SK-N-MC (cell line): ENCODE measurements around the gene RAP1GAP2.
"Not testable (repeated sequence)": the region's sequence is repeated elsewhere in the genome, so short reads cannot be mapped to it uniquely, and the experiment has no call there.

Source experiments
- DNase-seq: peaks from one replicate; pipeline ENCODE4 v3.0.0-alpha.2; 2011; ENCODE audit warnings: low read depth, low spot score
- H3K27ac ChIP-seq: fragments of 200-600 bp; sonication (generic); 2 replicates; pipeline ENCODE4 v1.5.1; 2016; ENCODE audit warnings: mixed run types
- H3K36me3 ChIP-seq: fragments of 200-600 bp; sonication (generic); 2 replicates; pipeline ENCODE4 v1.6.1; 2017; ENCODE audit warnings: antibody characterized with exemption, low read length, mixed read lengths; ENCODE audit not compliant: insufficient read depth
- H3K4me3 ChIP-seq: fragments of 200-600 bp; sonication (generic); 2 replicates; pipeline ENCODE4 v1.5.1; 2016
- H3K9ac ChIP-seq: fragments of 200-600 bp; sonication (generic); 2 replicates; pipeline ENCODE4 v1.8.0; 2017; ENCODE audit warnings: mixed run types, mixed read lengths; ENCODE audit not compliant: insufficient read length
- H3K9me3 ChIP-seq: fragments of 200-600 bp; sonication (generic); 2 replicates; pipeline ENCODE4 v1.6.1; 2017; ENCODE audit warnings: low read depth, mild to moderate bottlenecking, antibody characterized with exemption, low read length, moderate library complexity, mixed read lengths
- EZH2 ChIP-seq: fragments of 200-600 bp; sonication (generic); IDR thresholded peaks from one replicate; pipeline ENCODE4 v1.6.1; 2017; ENCODE audit warnings: antibody characterized with exemption
- FOXP2 ChIP-seq: optimal IDR thresholded peaks from 2 replicates; pipeline ENCODE3; 2011; ENCODE audit warnings: mild to moderate bottlenecking, moderate library complexity; ENCODE audit not compliant: insufficient read depth; ENCODE audit errors: extremely low read length, control extremely low read depth
- POLR2AphosphoS5 ChIP-seq: IDR thresholded peaks from 2 replicates; pipeline ENCODE4 v1.6.1; 2012; ENCODE audit warnings: mild to moderate bottlenecking, low read depth, low read length, borderline replicate concordance

RAP1GAP2 gene

DNA sequence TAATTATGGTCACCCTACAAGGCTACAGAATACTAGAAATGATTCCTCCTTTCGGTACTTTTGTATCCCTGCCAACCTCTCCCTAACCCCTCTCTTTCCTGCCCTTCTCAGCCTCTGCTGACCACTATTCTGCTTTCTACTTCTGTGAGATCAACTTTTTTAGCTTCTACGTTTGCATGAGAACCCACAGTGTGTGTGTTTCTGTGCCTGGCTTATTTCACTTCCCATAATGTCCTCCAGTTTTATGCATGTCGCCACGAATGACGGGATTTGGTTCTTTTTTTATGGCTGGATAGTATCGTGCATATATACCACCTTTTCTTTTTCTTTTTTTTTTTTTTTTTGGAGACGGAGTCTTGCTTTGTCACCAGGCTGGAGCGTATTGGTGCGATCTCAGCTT lies 92.1 kb downstream of the RAP1GAP2 start:
- H3K4me3 ChIP-seq: no peak overlapping the region
- no peak overlapping the region for H3K9ac ChIP-seq
- no peak for DNase-seq
- TF ChIP-seq EZH2: no peak
- no peak for TF ChIP-seq POLR2AphosphoS5
- no peaks in the 10 kb centered on the region for H3K36me3 ChIP-seq
- no peaks in the 10 kb centered on the region for H3K9me3 ChIP-seq
- no peak overlapping the region for H3K27ac ChIP-seq

DNA sequence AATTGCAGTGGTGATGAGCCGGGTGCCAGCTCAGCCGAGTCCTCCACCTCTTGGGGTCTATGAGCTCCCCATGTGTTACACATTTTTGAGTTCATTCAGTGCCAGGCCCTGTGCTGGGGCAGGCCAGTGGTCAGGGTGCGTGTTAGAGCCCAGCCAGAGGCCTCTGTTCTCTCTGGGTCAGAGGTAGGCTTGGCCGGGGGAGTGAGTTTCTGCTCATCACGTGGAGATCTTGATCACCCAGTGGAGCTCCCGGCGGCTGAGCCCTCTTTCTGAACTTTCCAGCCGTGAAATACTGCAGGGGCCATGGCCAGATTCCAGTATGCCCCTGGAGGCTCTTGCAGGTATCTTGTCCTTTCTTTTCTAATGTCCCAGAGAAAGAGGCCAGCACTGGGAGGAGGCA lies 93.0 kb downstream of the RAP1GAP2 start:
- Histone ChIP-seq H3K27ac (no peak overlapping the region), H3K9ac (no peak overlapping the region), H3K9me3 (no peaks in the 10 kb centered on the region), H3K36me3 (no peaks in the 10 kb centered on the region), H3K4me3 (no peak overlapping the region)
- no peak for DNase-seq
- TF ChIP-seq FOXP2 (no peak), POLR2AphosphoS5 (no peak), EZH2 (no peak)

GRCh38 chr17:2890778-2891177 lies 94.5 kb downstream of the RAP1GAP2 start:
- not testable (repeated sequence) for H3K9me3 ChIP-seq, H3K36me3 ChIP-seq, H3K4me3 ChIP-seq, H3K27ac ChIP-seq, DNase-seq, H3K9ac ChIP-seq

- Histone ChIP-seq H3K27ac (no peak overlapping the region), H3K36me3 (no peaks in the 10 kb centered on the region), H3K9me3 (no peaks in the 10 kb centered on the region), H3K9ac (no peak overlapping the region), H3K4me3 (no peak overlapping the region)
- DNase-seq: no peak
- TF ChIP-seq EZH2 (no peak), POLR2AphosphoS5 (no peak), FOXP2 (no peak)
Observed at GRCh38 chr17:2892305-2892971, 96.2 kb downstream of the RAP1GAP2 start.

DNA sequence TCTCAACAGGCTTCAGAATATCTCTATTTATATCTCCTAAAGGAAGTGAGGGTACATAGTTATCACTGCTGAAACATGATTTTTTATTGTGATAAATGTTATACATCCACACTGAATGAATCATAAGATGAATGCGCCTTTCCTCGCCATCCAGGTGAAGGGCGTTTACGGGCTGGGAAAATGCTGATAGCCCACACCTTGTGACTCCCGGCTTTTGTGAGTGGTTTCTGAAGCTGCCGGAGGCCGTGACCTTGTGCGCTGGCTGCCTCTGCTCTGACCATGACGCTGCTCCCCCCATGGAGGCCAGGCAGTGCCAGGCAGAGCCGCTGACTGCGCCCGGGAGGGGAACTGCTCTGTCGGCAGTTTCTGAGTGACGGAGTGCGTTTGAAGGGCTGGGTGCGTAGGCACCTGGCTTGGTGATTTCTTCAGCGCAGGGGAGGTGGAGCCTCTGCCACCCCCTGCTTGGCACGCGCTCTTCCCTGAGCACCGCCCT lies 97.2 kb downstream of the RAP1GAP2 start:
- Histone ChIP-seq H3K36me3 (no peaks in the 10 kb centered on the region), H3K4me3 (no peak overlapping the region), H3K9me3 (no peaks in the 10 kb centered on the region), H3K27ac (no peak overlapping the region), H3K9ac (no peak overlapping the region)
- TF ChIP-seq POLR2AphosphoS5 (no peak), FOXP2 (no peak), EZH2 (no peak)
- no peak for DNase-seq

GRCh38 chr17:2894782-2895181 lies 98.5 kb downstream of the RAP1GAP2 start:
- no peak for DNase-seq
- no peak for TF ChIP-seq POLR2AphosphoS5
- TF ChIP-seq FOXP2: no peak
- TF ChIP-seq EZH2: no peak
- H3K4me3 ChIP-seq: no peak overlapping the region
- no peaks in the 10 kb centered on the region for H3K9me3 ChIP-seq
- no peak overlapping the region for H3K9ac ChIP-seq
- H3K27ac ChIP-seq: no peak overlapping the region
- H3K36me3 ChIP-seq: no peaks in the 10 kb centered on the region

DNA sequence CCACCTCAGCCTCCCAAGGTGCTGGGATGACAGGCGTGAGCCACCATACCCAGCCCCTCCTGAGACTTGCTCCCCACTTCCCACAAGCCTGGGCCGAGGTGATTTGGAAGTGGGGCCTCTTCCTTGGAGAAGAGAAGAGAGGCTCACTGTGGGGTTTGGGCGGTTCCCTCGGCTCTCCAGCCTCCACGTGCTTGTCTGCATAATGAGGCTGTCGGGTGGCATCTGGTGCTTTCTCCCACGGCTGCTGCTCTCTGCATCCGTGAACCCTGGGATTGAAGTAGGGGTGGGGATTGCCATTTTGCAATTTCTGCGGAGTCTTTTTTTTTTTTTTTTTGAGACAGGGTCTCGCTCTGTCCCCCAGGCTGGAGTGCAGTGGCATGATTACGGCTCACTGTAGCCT lies 101.4 kb downstream of the RAP1GAP2 start:
- no peak for DNase-seq

DNA sequence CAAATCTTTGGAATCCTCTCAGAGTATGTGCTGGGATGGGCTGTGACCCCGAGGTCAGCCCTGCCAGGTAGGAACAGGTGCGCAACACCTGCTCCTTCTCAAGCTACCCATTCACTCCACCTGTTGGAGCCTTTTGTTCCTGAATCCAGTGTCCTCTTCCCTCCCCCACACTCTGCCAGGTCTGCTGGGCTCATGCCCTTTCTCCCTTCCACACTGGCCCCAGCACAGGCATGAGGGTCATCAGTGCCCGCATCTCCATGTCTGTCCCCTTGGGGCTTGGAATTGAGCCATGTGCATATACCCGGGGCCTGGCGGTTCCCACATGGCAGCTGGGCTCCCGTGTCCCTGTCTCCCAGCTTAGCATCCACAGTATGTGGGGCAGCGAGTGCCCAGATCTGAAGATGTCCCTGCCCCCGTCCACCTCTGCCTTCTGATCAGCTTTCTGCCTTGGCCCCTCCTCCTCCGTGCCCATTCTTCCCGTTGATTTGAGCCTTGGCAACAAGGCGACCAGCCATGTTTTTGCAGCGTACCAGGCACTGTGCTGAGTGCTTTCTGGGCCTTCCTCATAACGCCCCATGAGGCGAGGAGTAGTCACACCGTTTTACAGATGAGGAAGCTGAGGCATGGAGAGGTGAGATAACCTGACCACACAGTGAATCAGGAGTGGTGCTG lies 102.2 kb downstream of the RAP1GAP2 start:
- no peak overlapping the region for H3K4me3 ChIP-seq
- no peaks in the 10 kb centered on the region for H3K9me3 ChIP-seq
- no peak overlapping the region for H3K27ac ChIP-seq
- no peak for DNase-seq
- H3K9ac ChIP-seq: no peak overlapping the region
- TF ChIP-seq FOXP2: no peak
- no peak for TF ChIP-seq POLR2AphosphoS5
- no peak for TF ChIP-seq EZH2
- H3K36me3 ChIP-seq: no peaks in the 10 kb centered on the region

More for the DNA sequence above, 101.4 kb downstream of the RAP1GAP2 start:
- H3K9ac ChIP-seq: no peak overlapping the region
- TF ChIP-seq POLR2AphosphoS5 (no peak), EZH2 (no peak), FOXP2 (no peak)
- no peaks in the 10 kb centered on the region for H3K9me3 ChIP-seq
- H3K27ac ChIP-seq: no peak overlapping the region
- H3K36me3 ChIP-seq: no peaks in the 10 kb centered on the region
- H3K4me3 ChIP-seq: no peak overlapping the region

GRCh38 chr17:2899906-2900305 lies 103.7 kb downstream of the RAP1GAP2 start:
- Histone ChIP-seq H3K9ac (no peak overlapping the region), H3K27ac (no peak overlapping the region), H3K36me3 (no peaks in the 10 kb centered on the region), H3K4me3 (no peak overlapping the region), H3K9me3 (no peaks in the 10 kb centered on the region)
- TF ChIP-seq EZH2: no peak
- TF ChIP-seq POLR2AphosphoS5: no peak
- no peak for TF ChIP-seq FOXP2
- no peak for DNase-seq
